Endothelial cell of umbilical vein (primary cell): ENCODE measurements around the gene RAB31.

Experiments
- CTCF ChIP-seq, 2 donors: IDR thresholded peaks; 1 replicate in 1 of 2; 2 replicates in 1 of 2; pipeline ENCODE4 v1.5.1; 2011; ENCODE audit warnings: low read length in 2 of 2, mild to moderate bottlenecking in 2 of 2, moderate library complexity in 2 of 2, control low read depth in 1 of 2, inconsistent platforms in 1 of 2, low read depth in 1 of 2; ENCODE audit not compliant: insufficient read depth in 1 of 2; ENCODE audit errors: extremely low read depth in 1 of 2
- EZH2 ChIP-seq: IDR thresholded peaks from 2 replicates; pipeline ENCODE4 v1.6.1; 2012; ENCODE audit warnings: borderline replicate concordance, low read depth, mild to moderate bottlenecking, moderate library complexity, low read length, inconsistent platforms; ENCODE audit not compliant: severe bottlenecking
- MYC ChIP-seq: IDR thresholded peaks from one replicate; pipeline ENCODE4 v1.6.1; 2011; ENCODE audit warnings: mild to moderate bottlenecking, low read depth, low read length
- POLR2A ChIP-seq: IDR thresholded peaks from 2 replicates; pipeline ENCODE4 v1.6.1; 2012; ENCODE audit warnings: low read depth, mild to moderate bottlenecking, control low read depth, low read length
- POLR2AphosphoS5 ChIP-seq: IDR thresholded peaks from 2 replicates; pipeline ENCODE4 v1.6.1; 2012; ENCODE audit warnings: low read depth, mild to moderate bottlenecking, control low read depth, low read length, moderate library complexity; ENCODE audit not compliant: insufficient read depth

- TF ChIP-seq POLR2A: no peak
- TF ChIP-seq CTCF (IDR thresholded peaks at IDR 0.05; ENCODE audit: extremely low read depth in 1 of 2, insufficient read depth in 1 of 2, low read depth in 1 of 2, low read length in 2 of 2): no peak
- TF ChIP-seq EZH2: no peak
- TF ChIP-seq POLR2AphosphoS5: no peak
- no peak for TF ChIP-seq MYC
Measured at GRCh38 chr18:9722691-9723090, 14.6 kb downstream of the RAB31 start.
